HG03025 (cell line): Measurements from ENCODE around the gene NFYB.
A peak's percentile ranks its signal among the peaks of the same experiment; 100 is the strongest.
"Not testable (repeated sequence)": the region's sequence is repeated elsewhere in the genome, so short reads cannot be mapped to it uniquely, and the experiment has no call there.

Experiments
- ATAC-seq: cut with Tn5 transposase; IDR thresholded peaks from one replicate; pipeline ENCODE4 v1.9.1; 2021; ENCODE audit warnings: mild to moderate bottlenecking, moderate library complexity; ENCODE audit not compliant: unreplicated experiment, low FRiP score

NFYB gene

GRCh38 chr12:104163631-104164030 is 25.6 kb upstream of the NFYB start:
- ATAC-seq = no peak

GRCh38 chr12:104163028-104163427 is 25.0 kb upstream of the NFYB start:
- ATAC-seq = not testable (repeated sequence)

GRCh38 chr12:104155711-104156555 is 17.9 kb upstream of the NFYB start:
- ATAC-seq = no peak

GRCh38 chr12:104154806-104155205 is 16.8 kb upstream of the NFYB start:
- no peak for ATAC-seq

- no peak for ATAC-seq
These were observed 16.3 kb upstream of the NFYB start for GRCh38 chr12:104154286-104154685.

GRCh38 chr12:104152685-104153241 is 14.8 kb upstream of the NFYB start:
- no peak for ATAC-seq

- ATAC-seq = no peak
These were observed 12.4 kb upstream of the NFYB start for GRCh38 chr12:104150416-104150815.

- no peak for ATAC-seq
These were observed 9.3 kb upstream of the NFYB start for GRCh38 chr12:104147346-104147745.

- no peak for ATAC-seq
These were observed 5.9 kb upstream of the NFYB start for GRCh38 chr12:104143918-104144317.

GRCh38 chr12:104143002-104143401 is 5.0 kb upstream of the NFYB start:
- no peak for ATAC-seq

- no peak for ATAC-seq
These were observed 4.5 kb upstream of the NFYB start for GRCh38 chr12:104142543-104142942.

- ATAC-seq = no peak
These were observed 765 bp upstream of the NFYB start for GRCh38 chr12:104138797-104139152.

- ATAC-seq = peak; percentile 23
These were observed 759 bp downstream of the NFYB start for GRCh38 chr12:104137001-104137901.

GRCh38 chr12:104136577-104136976 is 1.4 kb downstream of the NFYB start:
- no peak for ATAC-seq

- ATAC-seq = no peak
These were observed 3.1 kb downstream of the NFYB start for GRCh38 chr12:104134882-104135281.

GRCh38 chr12:104133866-104134265 is 4.1 kb downstream of the NFYB start:
- ATAC-seq = no peak

GRCh38 chr12:104133321-104133720 is 4.7 kb downstream of the NFYB start:
- ATAC-seq = no peak

- ATAC-seq = no peak
These were observed 5.6 kb downstream of the NFYB start for GRCh38 chr12:104132351-104132956.

- no peak for ATAC-seq
These were observed 6.4 kb downstream of the NFYB start for GRCh38 chr12:104131609-104132008.

- ATAC-seq = no peak
These were observed 7.2 kb downstream of the NFYB start for GRCh38 chr12:104130760-104131159.

GRCh38 chr12:104126548-104126947 is 11.5 kb downstream of the NFYB start:
- no peak for ATAC-seq
